Large intestine (tissue), 3 donors: Measurements from ENCODE around the gene NDUFA6. TPM values are rescaled to one million over a fixed set of nuclear protein-coding genes. Genes with fewer than 3 reads are reported as not detected.

ENCODE experiments used
- DNase-seq, 2 donors: peaks; one replicate each; pipeline versions ENCODE4 v3.0.0 to v3.0.0-alpha.2; 2013
- H3K27ac ChIP-seq: one replicate; pipeline ENCODE4 v1.5.1; 2013; ENCODE audit warnings: low read length
- H3K27me3 ChIP-seq: 2 replicates; pipeline ENCODE4 v1.6.1; 2013; ENCODE audit warnings: low read length; ENCODE audit not compliant: control insufficient read depth, insufficient read depth
- H3K36me3 ChIP-seq: 2 replicates; pipeline ENCODE4 v1.6.1; 2013; ENCODE audit warnings: low read length; ENCODE audit not compliant: control insufficient read depth, insufficient read depth
- H3K4me1 ChIP-seq: one replicate; pipeline ENCODE4 v1.6.1; 2013; ENCODE audit warnings: low read length; ENCODE audit not compliant: control insufficient read depth, insufficient read depth
- H3K4me3 ChIP-seq: one replicate; pipeline ENCODE4 v1.5.1; 2013; ENCODE audit warnings: low read length
- H3K9me3 ChIP-seq: one replicate; pipeline ENCODE4 v1.6.1; 2013; ENCODE audit warnings: mild to moderate bottlenecking, low read depth, low read length, moderate library complexity; ENCODE audit not compliant: control insufficient read depth
- WGBS: methylation state at CpG from one replicate; pipeline ENCODE4 v1.1.5; 2013; ENCODE audit warnings: low lambda C conversion rate; ENCODE audit not compliant: insufficient coverage; 5-methylcytosine and 5-hydroxymethylcytosine counted together
- polyA plus RNA-seq: library from polyadenylated mRNA; unstranded; fragments of 120-200 nt; gene quantifications from one replicate; pipeline ENCODE4 v1.2.1, GENCODE V29; 2013

NDUFA6 gene
- polyA plus RNA-seq, 1 donor: 71.1 TPM

- H3K4me1 ChIP-seq: peaks cover 27% of the 10 kb centered on the region
- no peaks in the 10 kb centered on the region for H3K9me3 ChIP-seq
- WGBS: 0% methylated on average over 2 of the region's 71 CpGs
- no peaks in the 10 kb centered on the region for H3K27me3 ChIP-seq
- peaks cover 42% of the 10 kb centered on the region for H3K36me3 ChIP-seq
- DNase-seq: peak; percentile 98 to 99
- peak within 1 kb of the TSS; percentile 71 for H3K4me3 ChIP-seq
- H3K27ac ChIP-seq: peak within 1 kb of the TSS; percentile 100
These were observed 11.0 kb downstream of the NDUFA6 start, which contains the start of gene SMDT1 for GRCh38 chr22:42079319-42080251. SMDT1 (plus strand) TSS chr22:42079700; CDS start chr22:42079769, 69 bp downstream.

- DNase-seq: peak in 1 of 2 donors; percentile 79
- H3K4me1 ChIP-seq: peaks cover 31% of the 10 kb centered on the region
These were observed 11.9 kb downstream of the NDUFA6 start for GRCh38 chr22:42078469-42079318.

DNA sequence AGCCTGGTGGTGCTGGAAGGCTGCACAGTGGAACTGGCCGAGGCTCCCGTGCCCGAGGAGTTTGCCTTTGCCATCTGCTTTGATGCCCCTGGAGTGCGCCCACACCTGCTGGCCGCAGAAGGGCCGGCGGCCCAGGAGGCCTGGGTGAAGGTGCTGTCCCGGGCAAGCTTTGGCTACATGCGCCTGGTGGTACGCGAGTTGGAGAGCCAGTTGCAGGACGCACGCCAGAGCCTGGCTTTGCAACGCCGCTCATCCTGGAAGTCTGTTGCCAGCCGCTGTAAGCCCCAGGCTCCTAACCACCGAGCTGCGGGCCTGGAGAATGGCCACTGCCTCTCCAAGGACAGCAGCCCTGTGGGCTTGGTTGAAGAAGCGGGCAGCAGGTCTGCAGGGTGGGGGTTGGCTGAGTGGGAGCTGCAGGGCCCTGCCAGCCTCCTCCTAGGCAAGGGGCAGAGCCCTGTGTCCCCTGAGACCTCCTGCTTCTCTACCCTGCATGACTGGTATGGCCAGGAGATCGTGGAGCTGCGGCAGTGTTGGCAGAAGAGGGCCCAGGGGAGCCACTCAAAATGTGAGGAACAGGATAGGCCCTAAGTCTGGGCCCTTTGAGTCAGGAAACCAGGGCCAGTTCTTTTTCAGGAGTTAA lies 13.0 kb downstream of the NDUFA6 start:
- no peak for DNase-seq
- H3K27ac ChIP-seq: peak overlapping the region; percentile 100
- no peaks in the 10 kb centered on the region for H3K9me3 ChIP-seq
- H3K4me1 ChIP-seq: peaks cover 35% of the 10 kb centered on the region
- no CpG with 5 or more reads among the region's 21 CpGs for WGBS
- no peaks in the 10 kb centered on the region for H3K27me3 ChIP-seq
- peaks cover 28% of the 10 kb centered on the region for H3K36me3 ChIP-seq
- H3K4me3 ChIP-seq: no peak overlapping the region

More at GRCh38 chr22:42078469-42079318, 11.9 kb downstream of the NDUFA6 start:
- H3K27ac ChIP-seq: peak overlapping the region; percentile 100
- H3K9me3 ChIP-seq: no peaks in the 10 kb centered on the region
- peaks cover 36% of the 10 kb centered on the region for H3K36me3 ChIP-seq
- peak overlapping the region; percentile 71 for H3K4me3 ChIP-seq
- no CpG with 5 or more reads among the region's 24 CpGs for WGBS
- no peaks in the 10 kb centered on the region for H3K27me3 ChIP-seq

DNA sequence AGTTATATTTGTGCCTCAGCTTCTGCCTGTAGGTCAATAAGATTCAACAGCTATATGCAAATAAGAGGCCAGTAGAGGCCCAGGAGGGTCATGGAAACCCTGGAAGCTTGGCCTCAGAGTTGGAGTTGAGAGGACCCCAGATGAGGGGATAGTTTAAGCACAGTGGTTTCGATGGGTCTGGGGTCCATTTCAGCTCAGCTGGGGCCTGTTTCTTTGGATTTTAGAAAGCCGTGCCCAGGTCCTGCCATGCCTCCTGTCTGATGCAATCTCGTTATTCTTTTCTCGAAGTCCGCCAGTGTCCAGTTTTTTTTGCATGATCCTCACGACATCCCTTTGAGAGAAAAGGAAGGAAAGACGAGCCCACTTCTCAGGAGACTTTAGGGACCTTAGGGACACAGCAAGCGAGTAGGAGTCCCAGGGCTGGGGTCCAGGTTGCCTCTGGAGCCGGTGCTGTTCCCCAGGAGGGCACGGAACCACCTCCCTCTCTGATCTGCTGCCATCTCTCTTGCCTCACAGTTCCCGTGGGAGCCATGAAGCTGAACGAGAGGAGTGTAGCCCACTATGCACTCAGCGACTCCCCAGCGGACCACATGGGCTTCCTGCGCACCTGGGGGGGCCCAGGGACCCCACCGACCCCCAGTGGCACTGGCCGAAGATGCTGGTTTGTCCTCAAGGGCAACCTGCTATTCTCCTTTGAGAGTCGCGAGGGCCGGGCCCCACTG lies 13.6 kb downstream of the NDUFA6 start:
- Histone ChIP-seq H3K4me3 (no peak overlapping the region), H3K4me1 (peaks cover 35% of the 10 kb centered on the region), H3K27ac (no peak overlapping the region), H3K36me3 (peaks cover 22% of the 10 kb centered on the region), H3K9me3 (no peaks in the 10 kb centered on the region), H3K27me3 (no peaks in the 10 kb centered on the region)
- no peak for DNase-seq
- no CpG with 5 or more reads among the region's 20 CpGs for WGBS

GRCh38 chr22:42074846-42075676 lies 15.5 kb downstream of the NDUFA6 start:
- WGBS: no CpG with 5 or more reads among the region's 9 CpGs
- no peaks in the 10 kb centered on the region for H3K9me3 ChIP-seq
- H3K36me3 ChIP-seq: peaks cover 20% of the 10 kb centered on the region
- peak overlapping the region; percentile 66 for H3K4me3 ChIP-seq
- H3K27me3 ChIP-seq: no peaks in the 10 kb centered on the region
- peak overlapping the region; percentile 45 for H3K27ac ChIP-seq
- no peak for DNase-seq
- H3K4me1 ChIP-seq: peaks cover 45% of the 10 kb centered on the region

DNA sequence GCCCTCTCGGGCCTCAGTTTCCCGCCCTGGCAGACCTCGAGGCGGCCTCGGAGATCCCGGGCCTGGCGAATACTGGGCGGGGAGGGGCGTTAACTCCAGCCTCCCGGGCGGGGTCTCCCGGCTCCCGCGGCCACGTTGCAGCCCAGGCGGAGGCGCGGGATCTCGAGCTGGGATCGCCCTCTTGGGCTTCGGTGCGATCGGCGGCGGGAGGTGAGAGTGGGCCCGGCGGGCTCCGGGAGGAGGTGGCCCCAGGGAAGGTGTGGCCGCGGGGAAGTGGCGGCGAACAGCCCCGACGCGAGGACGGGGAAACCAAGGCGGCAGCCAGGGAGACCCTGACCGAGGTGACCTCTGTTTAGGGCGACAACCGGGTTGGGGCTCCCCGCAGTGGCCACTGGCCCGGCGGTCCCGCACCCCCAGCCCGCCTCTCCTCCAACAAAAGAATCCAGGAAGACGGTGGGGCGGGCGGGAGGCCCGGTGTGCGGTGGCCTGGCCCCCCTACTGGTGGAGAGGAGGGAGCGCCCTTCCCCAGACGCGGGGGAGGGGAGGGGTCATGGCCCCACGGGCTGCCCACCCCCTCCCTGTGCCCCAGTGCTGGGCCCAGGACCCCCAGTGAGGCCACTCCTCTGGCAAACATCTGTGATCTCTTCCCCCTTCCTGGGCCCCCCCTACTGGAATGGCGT lies 16.3 kb downstream of the NDUFA6 start, which contains the start of gene PHETA2:
TSS of gene PHETA2 (plus strand) at position 117 of the 680 bp plus-strand sequence. CDS start 3,046 bp downstream, outside the sequence.
- Histone ChIP-seq H3K27me3 (no peaks in the 10 kb centered on the region), H3K27ac (peak within 1 kb of the TSS; percentile 45), H3K4me1 (peaks cover 50% of the 10 kb centered on the region), H3K36me3 (peaks cover 20% of the 10 kb centered on the region), H3K9me3 (no peaks in the 10 kb centered on the region), H3K4me3 (peak within 1 kb of the TSS; percentile 66)
- no CpG with 5 or more reads among the region's 55 CpGs for WGBS
- peak in 1 of 2 donors; percentile 69 for DNase-seq

DNA sequence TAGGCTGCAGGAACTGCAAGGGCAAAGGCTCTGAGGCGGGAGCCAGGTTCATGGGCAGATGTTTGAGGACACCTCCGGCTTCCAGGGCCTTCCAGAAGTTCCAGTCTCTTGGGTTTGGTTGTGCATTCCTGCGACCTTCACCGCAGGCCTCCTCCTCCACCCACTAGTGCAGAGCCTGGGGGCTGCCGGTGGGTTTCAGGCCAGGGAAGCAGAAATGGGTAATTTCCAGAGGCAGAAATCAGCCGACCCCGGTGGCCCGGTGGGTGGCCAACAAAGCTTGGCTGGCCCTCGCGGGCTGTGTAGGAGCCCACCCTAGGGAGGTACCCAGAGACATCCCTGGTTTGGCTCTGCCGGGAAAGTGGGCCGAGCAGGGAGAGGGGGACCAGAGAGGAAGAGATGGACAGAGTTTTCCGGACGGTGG lies 16.9 kb downstream of the NDUFA6 start:
- H3K9me3 ChIP-seq: no peaks in the 10 kb centered on the region
- WGBS: no CpG with 5 or more reads among the region's 14 CpGs
- H3K36me3 ChIP-seq: peaks cover 20% of the 10 kb centered on the region
- no peaks in the 10 kb centered on the region for H3K27me3 ChIP-seq
- H3K4me1 ChIP-seq: peaks cover 44% of the 10 kb centered on the region
- no peak for DNase-seq
- no peak overlapping the region for H3K27ac ChIP-seq
- H3K4me3 ChIP-seq: peak overlapping the region; percentile 66

DNA sequence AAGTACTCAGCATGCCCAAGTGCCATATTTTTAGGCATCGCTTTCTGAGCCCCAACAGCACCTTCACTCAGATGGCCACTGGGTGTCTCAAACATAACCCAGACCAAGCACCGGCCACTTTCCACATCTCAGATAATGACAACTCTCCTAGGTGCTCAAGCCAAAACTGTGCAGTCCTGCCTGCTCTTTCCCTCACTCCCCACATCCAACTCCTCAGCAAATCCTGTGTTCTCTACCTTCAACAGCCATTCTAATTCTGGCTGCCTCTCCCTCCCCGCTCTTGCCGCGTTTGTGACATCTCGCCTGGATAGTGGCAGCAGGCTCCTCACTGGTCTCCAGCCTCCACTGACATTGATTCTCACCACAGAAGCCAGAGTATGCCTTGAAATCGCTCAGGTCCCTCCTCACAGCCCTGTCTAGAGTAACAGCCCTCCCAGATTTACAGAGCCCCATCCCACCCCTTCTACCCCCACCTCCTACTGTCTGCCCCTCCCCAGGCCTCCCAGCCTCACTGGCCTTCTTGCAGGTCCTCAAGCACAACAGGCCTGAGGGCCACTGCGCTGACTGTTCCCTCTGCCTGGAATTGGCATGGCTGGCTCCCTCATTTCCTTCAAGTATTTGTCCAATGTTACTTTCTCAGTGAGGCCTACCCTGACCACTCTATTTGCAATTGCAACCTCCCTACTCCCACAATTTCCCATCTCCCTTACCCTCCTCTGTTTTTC lies 17.8 kb downstream of the NDUFA6 start:
- no CpG with 5 or more reads among the region's 8 CpGs for WGBS
- Histone ChIP-seq H3K9me3 (no peaks in the 10 kb centered on the region), H3K36me3 (peaks cover 25% of the 10 kb centered on the region), H3K27me3 (no peaks in the 10 kb centered on the region), H3K4me3 (no peak overlapping the region), H3K4me1 (peaks cover 36% of the 10 kb centered on the region), H3K27ac (no peak overlapping the region)
- DNase-seq: no peak
